Neural crest cell (in vitro differentiated cells): ENCODE data around the gene MAP7D2. TPM values are rescaled to one million over a fixed set of nuclear protein-coding genes. Genes with fewer than 3 reads are reported as not detected.

Experiments used
- DNase-seq: peaks from one replicate; pipeline ENCODE4 v3.0.0; 2021; ENCODE audit warnings: low read depth, mixed read lengths, low spot score
- H3K27ac Mint-ChIP-seq: one replicate; pipeline ENCODE4 v1.8.0; 2021; ENCODE audit warnings: mild to moderate bottlenecking, mixed read lengths; ENCODE audit not compliant: unreplicated experiment
- H3K27me3 Mint-ChIP-seq: 2 replicates; pipeline ENCODE4 v1.8.0; 2021; ENCODE audit warnings: low read depth, mild to moderate bottlenecking, mixed read lengths
- H3K36me3 Mint-ChIP-seq: 2 replicates; pipeline ENCODE4 v1.8.0; 2021; ENCODE audit warnings: low read depth, mild to moderate bottlenecking, mixed read lengths
- H3K4me1 Mint-ChIP-seq: 2 replicates; pipeline ENCODE4 v1.8.0; 2021; ENCODE audit warnings: mixed read lengths
- H3K4me3 Mint-ChIP-seq: one replicate; pipeline ENCODE4 v1.8.0; 2021; ENCODE audit warnings: mild to moderate bottlenecking, mixed read lengths
- H3K9me3 Mint-ChIP-seq: 2 replicates; pipeline ENCODE4 v1.8.0; 2021; ENCODE audit warnings: mixed read lengths
- total RNA-seq: library from RNA; stranded (reverse); gene quantifications from 2 replicates; pipeline ENCODE4 v1.2.1, GENCODE V29; 2021
- TF ChIP-seq, protein P1 (sequence below): fragments of 200-600 bp; sonication (generic); conservative IDR thresholded peaks from 2 replicates; pipeline ENCODE4 v1.5.0; 2021; ENCODE audit warnings: antibody characterized with exemption, mild to moderate bottlenecking

MAP7D2 gene
- total RNA-seq, 1 donor from 2014 or later: 6.5 TPM

GRCh38 chrX:20071511-20072079 lies 45.1 kb downstream of the MAP7D2 start:
- Mint-ChIP-seq H3K27ac (no peak overlapping the region), H3K27me3 (no peaks in the 10 kb centered on the region), H3K4me3 (no peak overlapping the region), H3K36me3 (no peaks in the 10 kb centered on the region), H3K9me3 (peaks cover 2% of the 10 kb centered on the region), H3K4me1 (no peaks in the 10 kb centered on the region)
- DNase-seq: no peak
- TF ChIP-seq, protein P1, sequence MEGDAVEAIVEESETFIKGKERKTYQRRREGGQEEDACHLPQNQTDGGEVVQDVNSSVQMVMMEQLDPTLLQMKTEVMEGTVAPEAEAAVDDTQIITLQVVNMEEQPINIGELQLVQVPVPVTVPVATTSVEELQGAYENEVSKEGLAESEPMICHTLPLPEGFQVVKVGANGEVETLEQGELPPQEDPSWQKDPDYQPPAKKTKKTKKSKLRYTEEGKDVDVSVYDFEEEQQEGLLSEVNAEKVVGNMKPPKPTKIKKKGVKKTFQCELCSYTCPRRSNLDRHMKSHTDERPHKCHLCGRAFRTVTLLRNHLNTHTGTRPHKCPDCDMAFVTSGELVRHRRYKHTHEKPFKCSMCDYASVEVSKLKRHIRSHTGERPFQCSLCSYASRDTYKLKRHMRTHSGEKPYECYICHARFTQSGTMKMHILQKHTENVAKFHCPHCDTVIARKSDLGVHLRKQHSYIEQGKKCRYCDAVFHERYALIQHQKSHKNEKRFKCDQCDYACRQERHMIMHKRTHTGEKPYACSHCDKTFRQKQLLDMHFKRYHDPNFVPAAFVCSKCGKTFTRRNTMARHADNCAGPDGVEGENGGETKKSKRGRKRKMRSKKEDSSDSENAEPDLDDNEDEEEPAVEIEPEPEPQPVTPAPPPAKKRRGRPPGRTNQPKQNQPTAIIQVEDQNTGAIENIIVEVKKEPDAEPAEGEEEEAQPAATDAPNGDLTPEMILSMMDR: no peak

DNA sequence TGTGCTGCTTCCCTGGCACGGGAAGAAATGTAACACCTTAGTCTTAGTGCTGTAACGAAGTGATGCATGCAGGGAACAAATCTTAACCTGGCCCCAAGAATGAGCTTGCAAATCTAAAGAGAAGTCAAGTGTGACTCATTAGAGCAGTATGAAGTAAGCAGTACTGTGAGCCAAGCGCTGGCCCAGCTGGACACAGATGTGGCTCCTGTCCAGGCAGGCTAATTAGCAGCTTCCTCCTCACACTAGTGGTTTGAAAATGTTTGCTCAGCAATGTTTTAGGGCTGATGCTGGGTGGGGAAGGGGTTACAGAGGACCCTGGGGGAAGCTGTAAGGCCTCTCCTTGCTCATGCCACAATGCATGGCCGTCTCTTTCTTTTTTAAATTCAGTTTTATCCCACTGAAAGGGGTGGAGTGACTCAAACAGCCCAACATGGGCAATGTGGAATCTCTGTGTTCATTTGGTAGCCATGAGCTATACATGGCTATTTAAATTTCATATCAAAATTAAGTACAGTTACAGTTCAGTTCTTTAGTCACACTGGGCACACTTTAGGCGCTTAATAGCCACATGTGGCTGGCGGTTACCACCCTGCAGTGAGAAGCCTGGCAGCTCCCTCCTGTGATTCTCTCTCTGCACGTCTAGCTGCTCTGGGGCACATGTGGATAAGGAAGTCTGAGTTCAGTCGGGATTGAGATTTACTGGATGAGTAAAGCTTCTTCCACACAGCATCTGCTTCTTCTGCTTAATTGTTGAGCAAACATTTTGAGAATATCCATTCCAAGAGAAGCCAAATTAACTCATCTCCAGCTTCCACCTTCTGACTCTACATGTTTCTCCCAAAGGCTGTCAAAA lies 48.8 kb downstream of the MAP7D2 start:
- no peak overlapping the region for H3K27ac Mint-ChIP-seq
- no peaks in the 10 kb centered on the region for H3K27me3 Mint-ChIP-seq

GRCh38 chrX:20066968-20067708 lies 49.6 kb downstream of the MAP7D2 start:
- Mint-ChIP-seq H3K9me3 (peaks cover 2% of the 10 kb centered on the region), H3K36me3 (no peaks in the 10 kb centered on the region), H3K4me3 (no peak overlapping the region), H3K4me1 (no peaks in the 10 kb centered on the region), H3K27me3 (no peaks in the 10 kb centered on the region), H3K27ac (no peak overlapping the region)
- DNase-seq: no peak
- TF ChIP-seq, protein P1: peak; percentile 69

More for the DNA sequence above, 48.8 kb downstream of the MAP7D2 start:
- peaks cover 2% of the 10 kb centered on the region for H3K9me3 Mint-ChIP-seq
- TF ChIP-seq, protein P1: no peak
- H3K4me1 Mint-ChIP-seq: no peaks in the 10 kb centered on the region
- H3K36me3 Mint-ChIP-seq: no peaks in the 10 kb centered on the region
- H3K4me3 Mint-ChIP-seq: no peak overlapping the region
- DNase-seq: no peak

- H3K27me3 Mint-ChIP-seq: no peaks in the 10 kb centered on the region
- no peak overlapping the region for H3K27ac Mint-ChIP-seq
- DNase-seq: no peak
- H3K36me3 Mint-ChIP-seq: peaks cover 2% of the 10 kb centered on the region
- no peaks in the 10 kb centered on the region for H3K4me1 Mint-ChIP-seq
- H3K4me3 Mint-ChIP-seq: no peak overlapping the region
- TF ChIP-seq, protein P1: peak; percentile 26
- no peaks in the 10 kb centered on the region for H3K9me3 Mint-ChIP-seq
Observed at GRCh38 chrX:20063716-20064351, 52.9 kb downstream of the MAP7D2 start.

DNA sequence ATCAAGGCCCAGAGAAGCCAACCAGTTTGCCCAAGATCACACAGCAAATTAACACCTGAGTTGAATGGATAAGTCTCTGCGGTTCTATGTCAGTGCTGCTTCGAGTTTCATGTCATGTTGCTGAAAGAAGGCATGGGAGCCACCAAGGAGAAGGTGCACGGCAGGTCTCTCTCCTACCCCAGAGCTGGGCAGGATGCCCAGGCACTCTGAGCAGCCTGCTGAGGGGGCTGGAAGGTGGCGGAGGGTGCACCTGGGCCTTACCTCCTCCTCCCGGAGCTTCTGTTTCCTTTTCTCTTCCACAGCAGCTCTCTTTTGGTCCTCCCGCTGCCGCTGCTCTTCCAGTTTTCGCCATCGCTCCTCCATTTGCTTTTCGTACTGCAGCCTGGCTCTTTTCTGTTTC lies 53.6 kb downstream of the MAP7D2 start:
- DNase-seq: no peak
- TF ChIP-seq, protein P1: no peak
- Mint-ChIP-seq H3K27ac (no peak overlapping the region), H3K4me1 (no peaks in the 10 kb centered on the region), H3K36me3 (peaks cover 2% of the 10 kb centered on the region), H3K27me3 (no peaks in the 10 kb centered on the region), H3K4me3 (no peak overlapping the region), H3K9me3 (no peaks in the 10 kb centered on the region)
